Uterine smooth muscle cell (primary cell): Measurements from ENCODE around the gene ECD. TPM values are rescaled to one million over a fixed set of nuclear protein-coding genes. Genes with fewer than 3 reads are reported as not detected.

Experiments
- total RNA-seq: library from RNA; depleted of rRNA; stranded (reverse); fragments of >200 nt; gene quantifications from 2 replicates; pipeline ENCODE4 v1.2.3, GENCODE V29; 2014

Gene ECD
- 30.0 and 32.1 TPM in 2 replicates for total RNA-seq

DNA sequence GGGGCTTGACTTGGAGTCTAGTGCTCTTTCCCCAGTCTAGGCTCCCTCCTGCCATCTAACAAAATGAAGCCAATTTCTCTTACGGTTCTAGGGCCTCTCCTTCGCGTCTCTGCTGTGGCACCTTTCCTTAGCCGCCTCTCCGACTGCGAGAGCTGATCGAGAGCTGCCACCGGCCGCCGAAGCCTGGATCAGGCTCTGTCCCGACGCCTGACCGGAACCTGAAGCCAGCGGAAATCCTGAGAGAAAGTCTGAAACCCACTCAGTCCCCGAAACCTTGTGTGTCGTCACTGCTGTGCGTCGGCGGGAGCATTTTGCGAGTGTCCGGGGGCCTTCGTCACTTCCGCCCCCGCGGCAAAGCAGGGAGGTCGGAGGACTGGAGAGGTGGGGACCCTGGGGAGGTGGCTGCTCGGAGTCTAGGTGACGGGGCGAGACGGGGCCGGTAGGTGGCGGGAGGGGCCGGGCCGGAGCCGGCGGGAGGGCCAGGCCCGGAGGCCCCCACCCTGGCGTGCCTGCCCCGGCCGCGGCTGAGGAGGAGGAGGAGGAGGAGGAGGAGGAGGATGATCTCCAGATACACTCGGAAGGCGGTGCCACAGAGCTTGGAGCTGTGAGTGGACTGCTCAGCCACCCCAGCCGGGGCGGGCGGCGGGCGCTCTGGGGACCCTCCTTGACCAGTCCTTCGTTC lies at the start of gene ECD, which contains the start of gene FAM149B1:
Gene ECD, minus strand, starts transcription at position 226 of the 682 bp plus-strand sequence. CDS start 4,071 bp downstream, outside the sequence.
Gene FAM149B1, plus strand, starts transcription at position 337 of the 682 bp plus-strand sequence. Its CDS starts 221 bp downstream, at position 558.

DNA sequence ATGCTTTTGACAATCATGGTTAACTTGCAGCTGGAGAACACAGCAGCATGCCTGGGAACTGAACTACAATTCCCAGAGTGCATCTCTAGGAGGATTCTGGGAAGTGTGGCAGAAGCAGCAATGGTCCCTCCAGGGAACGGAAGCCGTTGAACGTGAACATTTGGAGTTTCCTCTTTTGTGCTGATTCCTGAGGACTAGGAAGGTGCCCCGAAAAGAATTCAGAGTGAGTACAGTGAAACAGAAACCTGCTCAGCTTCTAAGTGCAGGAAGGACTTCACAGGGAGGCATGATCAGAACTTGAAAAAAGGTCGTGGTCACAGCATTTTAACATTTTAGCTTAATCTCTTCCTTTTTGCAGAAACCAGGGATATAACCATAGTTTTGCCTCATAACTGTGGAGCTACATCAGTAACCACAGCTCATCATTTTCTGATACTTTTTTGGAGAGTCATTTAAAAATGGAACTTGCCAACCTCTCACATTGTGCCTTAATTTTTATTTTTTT lies 57.4 kb downstream of the ECD start, which contains the start of gene NUDT13:
Gene NUDT13, plus strand, starts transcription at position 111 of the 505 bp plus-strand sequence. CDS start 3,911 bp downstream, outside the sequence.

DNA sequence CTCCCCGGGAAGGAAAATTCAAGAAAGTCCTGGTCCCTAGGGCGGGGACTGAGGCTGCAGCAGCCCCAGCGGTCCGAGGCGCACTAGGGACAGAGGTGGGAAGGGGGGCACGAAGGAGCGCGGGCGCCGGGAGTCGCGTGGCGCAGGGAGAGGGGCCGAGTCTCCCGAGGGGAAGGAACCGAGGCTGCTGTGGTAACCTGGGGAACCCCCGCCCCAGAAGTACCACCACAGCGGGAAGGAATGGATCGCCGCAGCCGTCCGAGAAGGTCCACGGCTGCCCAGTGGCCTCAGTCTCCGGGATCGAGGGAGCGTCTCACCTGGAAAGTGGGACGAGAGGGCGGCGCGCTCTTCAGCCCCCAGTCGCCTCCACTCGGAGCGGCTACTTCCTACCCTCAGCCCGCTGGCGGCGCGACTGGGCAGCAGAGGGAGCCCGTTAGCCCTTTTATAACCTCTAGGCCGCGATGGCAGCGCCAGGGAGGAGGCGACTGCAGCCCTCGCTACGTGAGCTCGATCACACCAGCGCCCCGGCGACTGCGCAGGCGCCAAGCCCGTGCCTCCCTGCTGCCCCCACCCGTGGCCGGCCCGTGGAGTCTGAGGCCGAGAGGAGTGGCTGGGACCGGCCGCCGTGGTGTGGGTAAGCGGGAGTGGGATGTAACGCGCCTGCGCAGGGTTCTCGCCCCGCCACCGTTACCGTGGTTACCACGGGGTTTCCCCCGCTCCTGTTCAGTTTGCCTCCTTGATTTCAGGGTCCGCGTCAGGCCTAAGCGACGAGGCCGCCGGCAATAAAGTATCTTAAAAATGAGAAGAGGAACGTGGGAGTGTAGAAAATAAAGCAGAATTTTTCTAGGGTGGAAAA lies 71.1 kb downstream of the ECD start, which contains the start of gene P4HA1:
Gene P4HA1, minus strand, starts transcription at position 418 of the 856 bp plus-strand sequence. CDS start 21,983 bp downstream, outside the sequence.

Other genes with a start within 250 kb of the ECD start
- not detected in 2 replicates for gene PLA2G12B, start 213.2 kb downstream of the ECD start, total RNA-seq
- 201 and 428 TPM in 2 replicates for gene P4HA1, start 71.1 kb downstream of the ECD start, total RNA-seq
- 1.6 and 1.8 TPM in 2 replicates for gene NUDT13, start 57.6 kb downstream of the ECD start, total RNA-seq
- gene FAM149B1, start 111 bp upstream of the ECD start, total RNA-seq: 24.9 and 41.1 TPM in 2 replicates
- gene DNAJC9, start 79.2 kb upstream of the ECD start, total RNA-seq: 30.6 and 80.8 TPM in 2 replicates
- gene MRPS16, start 84.6 kb upstream of the ECD start, total RNA-seq: 77.2 and 92.7 TPM in 2 replicates
- gene CFAP70, start 190.9 kb upstream of the ECD start, total RNA-seq: 0.44 and 0.75 TPM in 2 replicates
- 148 and 211 TPM in 2 replicates for gene ANXA7, start 246.1 kb upstream of the ECD start, total RNA-seq